Lower leg skin (tissue), 4 donors: Measurements from ENCODE around the gene SMPX. TPM values are rescaled to one million over a fixed set of nuclear protein-coding genes. Genes with fewer than 3 reads are reported as not detected.

ENCODE experiments used
- DNase-seq, 2 donors: peaks; one replicate each; pipeline ENCODE4 v3.0.0-alpha.2; 2019; ENCODE audit warnings: low spot score in 2 of 2
- H3K4me3 ChIP-seq: fragments of 200-600 bp; sonication (generic); 2 replicates; pipeline ENCODE4 v1.5.1; 2017; ENCODE audit warnings: mild to moderate bottlenecking, low read depth; ENCODE audit not compliant: poor library complexity, severe bottlenecking
- POLR2A ChIP-seq, 2 donors: fragments of 450-650 bp; IDR thresholded peaks; one replicate each; pipeline ENCODE4 v1.6.1; 2016 to 2017; ENCODE audit warnings: antibody characterized with exemption in 2 of 2, mild to moderate bottlenecking in 1 of 2, moderate library complexity in 1 of 2
- WGBS, 2 donors: methylation state at CpG; one replicate each; pipeline ENCODE4 v1.1.5; 2018; 5-methylcytosine and 5-hydroxymethylcytosine counted together
- intact Hi-C: fragments of 100-400 bp; cut with DNase I; formaldehyde crosslinking; loops from one replicate; pipeline ENCODE4 v1.15.0; 2023; ENCODE audit warnings: low total_unique reads
- total RNA-seq, 4 donors: library from RNA; depleted of rRNA; stranded (reverse); fragments of >200 nt; gene quantifications; one replicate each; pipeline ENCODE4 v1.1.0, GENCODE V29; 2016
- TF ChIP-seq, protein P1 (sequence below), 3 donors: fragments of 450-650 bp; IDR thresholded peaks; one replicate each; pipeline ENCODE4 v1.5.1; 2016; ENCODE audit warnings: antibody characterized with exemption in 3 of 3, mild to moderate bottlenecking in 3 of 3, moderate library complexity in 2 of 3

The SMPX gene
- total RNA-seq, 4 donors from 2014 or later: not detected

- peak in 1 of 2 donors; percentile 14 for DNase-seq
- H3K4me3 ChIP-seq: no peak overlapping the region
- TF ChIP-seq, protein P1, sequence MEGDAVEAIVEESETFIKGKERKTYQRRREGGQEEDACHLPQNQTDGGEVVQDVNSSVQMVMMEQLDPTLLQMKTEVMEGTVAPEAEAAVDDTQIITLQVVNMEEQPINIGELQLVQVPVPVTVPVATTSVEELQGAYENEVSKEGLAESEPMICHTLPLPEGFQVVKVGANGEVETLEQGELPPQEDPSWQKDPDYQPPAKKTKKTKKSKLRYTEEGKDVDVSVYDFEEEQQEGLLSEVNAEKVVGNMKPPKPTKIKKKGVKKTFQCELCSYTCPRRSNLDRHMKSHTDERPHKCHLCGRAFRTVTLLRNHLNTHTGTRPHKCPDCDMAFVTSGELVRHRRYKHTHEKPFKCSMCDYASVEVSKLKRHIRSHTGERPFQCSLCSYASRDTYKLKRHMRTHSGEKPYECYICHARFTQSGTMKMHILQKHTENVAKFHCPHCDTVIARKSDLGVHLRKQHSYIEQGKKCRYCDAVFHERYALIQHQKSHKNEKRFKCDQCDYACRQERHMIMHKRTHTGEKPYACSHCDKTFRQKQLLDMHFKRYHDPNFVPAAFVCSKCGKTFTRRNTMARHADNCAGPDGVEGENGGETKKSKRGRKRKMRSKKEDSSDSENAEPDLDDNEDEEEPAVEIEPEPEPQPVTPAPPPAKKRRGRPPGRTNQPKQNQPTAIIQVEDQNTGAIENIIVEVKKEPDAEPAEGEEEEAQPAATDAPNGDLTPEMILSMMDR (IDR thresholded peaks at IDR 0.05): no peak
- TF ChIP-seq POLR2A (IDR thresholded peaks at IDR 0.05): no peak
- intact Hi-C loops: loop anchor here (10.0 kb wide), 1 partner anchor 1217 kb away; no protein-coding TSS in a partner anchor
- 59 to 76% methylated on average over 6 of the region's 6 CpGs for WGBS, 2 donors
Measured at GRCh38 chrX:21741869-21742701, 15.8 kb downstream of the SMPX start.

GRCh38 chrX:21741364-21741763 lies 16.6 kb downstream of the SMPX start:
- DNase-seq: no peak
- no peak overlapping the region for H3K4me3 ChIP-seq
- TF ChIP-seq, protein P1 (IDR thresholded peaks at IDR 0.05): no peak
- no peak for TF ChIP-seq POLR2A (IDR thresholded peaks at IDR 0.05)
- intact Hi-C loops: loop anchor here (10.0 kb wide), 1 partner anchor 1217 kb away; no protein-coding TSS in a partner anchor

GRCh38 chrX:21740329-21741274 lies 17.3 kb downstream of the SMPX start:
- TF ChIP-seq, protein P1 (IDR thresholded peaks at IDR 0.05): no peak
- TF ChIP-seq POLR2A (IDR thresholded peaks at IDR 0.05): no peak
- intact Hi-C loops: loop anchor here (10.0 kb wide), 1 partner anchor 1216 kb away; no protein-coding TSS in a partner anchor
- WGBS, 2 donors: 46 to 71% methylated on average over 1 of the region's 1 CpG
- H3K4me3 ChIP-seq: no peak overlapping the region
- DNase-seq: peak; percentile 42 to 86

GRCh38 chrX:21738950-21739287 lies 19.0 kb downstream of the SMPX start:
- no peak for DNase-seq
- no peak overlapping the region for H3K4me3 ChIP-seq
- WGBS, 2 donors: 69 to 82% methylated on average over 4 of the region's 4 CpGs
- TF ChIP-seq POLR2A (IDR thresholded peaks at IDR 0.05): no peak
- TF ChIP-seq, protein P1 (IDR thresholded peaks at IDR 0.05): no peak
- intact Hi-C loops: no loop called here

DNA sequence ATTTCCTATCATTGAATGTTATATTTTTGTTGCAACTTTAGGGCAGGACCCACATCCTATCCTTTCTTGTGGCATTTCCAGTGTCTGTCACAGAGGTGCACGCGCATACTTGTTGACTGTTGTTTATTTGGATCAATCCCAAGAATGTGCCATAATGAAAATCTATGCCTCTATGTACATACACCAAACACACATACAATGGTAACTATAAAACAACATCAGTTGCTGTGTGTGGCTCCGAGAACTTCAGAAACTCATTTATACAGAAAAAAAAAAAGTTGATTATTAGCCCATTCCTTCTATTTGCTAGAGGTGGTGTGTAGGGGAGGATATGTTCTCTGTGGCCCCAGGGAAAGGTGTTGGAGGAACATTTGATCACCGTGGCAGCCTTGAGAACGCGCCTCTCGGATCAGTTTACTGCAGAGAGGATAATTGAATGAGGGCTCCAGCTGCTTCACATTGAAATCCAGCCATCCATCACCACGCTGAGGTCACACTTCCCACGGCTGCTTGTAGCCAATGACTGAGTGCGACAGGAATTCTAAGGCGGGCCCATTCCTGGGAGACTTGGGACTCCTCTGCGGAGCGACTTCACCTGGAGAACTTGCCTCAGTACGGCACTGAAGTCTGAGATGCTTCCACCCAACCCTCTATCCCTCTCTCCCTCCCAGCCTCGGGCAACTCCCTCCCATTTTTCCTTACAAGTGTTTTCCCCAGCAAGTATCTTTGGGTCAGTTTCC lies 19.5 kb downstream of the SMPX start:
- DNase-seq: no peak
- WGBS, 2 donors: 37 to 46% methylated on average over 12 to 15 of the region's 15 CpGs
- no peak overlapping the region for H3K4me3 ChIP-seq
- no peak for TF ChIP-seq POLR2A (IDR thresholded peaks at IDR 0.05)
- TF ChIP-seq, protein P1 (IDR thresholded peaks at IDR 0.05): no peak
- intact Hi-C loops: no loop called here
